Hematopoietic multipotent progenitor cell (in vitro differentiated cells): ENCODE measurements around the gene BAIAP3. TPM values are rescaled to one million over a fixed set of nuclear protein-coding genes. Genes with fewer than 3 reads are reported as not detected.

Experiments used
- DNase-seq, 3 donors: peaks; one replicate each; pipeline ENCODE4 v3.0.0-alpha.2; 2011 to 2015; ENCODE audit warnings: low read depth in 2 of 3, low spot score in 2 of 3
- total RNA-seq: library from RNA; depleted of rRNA; stranded (reverse); fragments of >200 nt; gene quantifications from one replicate; pipeline ENCODE4 v1.2.3, GENCODE V29; 2012

BAIAP3 gene
- total RNA-seq, 1 donor: 27.7 TPM

DNA sequence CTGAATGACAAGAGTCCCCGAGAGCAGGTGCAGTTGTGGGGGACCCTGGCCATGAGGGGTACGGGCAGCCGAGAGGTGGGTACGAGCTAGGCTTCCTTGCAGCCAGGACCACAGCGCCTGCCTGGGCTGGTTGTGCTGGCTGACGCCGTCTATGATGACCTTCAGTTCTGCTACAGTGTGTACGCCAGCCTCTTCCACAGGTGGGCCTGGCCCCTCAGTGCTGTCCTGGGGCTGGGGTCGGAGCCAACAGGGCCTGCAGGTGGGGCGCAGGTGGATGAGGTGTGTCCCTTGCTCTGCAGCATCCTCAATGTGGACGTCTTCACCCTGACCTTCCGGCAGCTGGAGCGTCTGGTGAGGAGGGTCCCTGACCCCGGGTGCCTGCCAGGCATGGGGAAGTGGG lies 11.1 kb downstream of the BAIAP3 start:
- DNase-seq: no peak

DNA sequence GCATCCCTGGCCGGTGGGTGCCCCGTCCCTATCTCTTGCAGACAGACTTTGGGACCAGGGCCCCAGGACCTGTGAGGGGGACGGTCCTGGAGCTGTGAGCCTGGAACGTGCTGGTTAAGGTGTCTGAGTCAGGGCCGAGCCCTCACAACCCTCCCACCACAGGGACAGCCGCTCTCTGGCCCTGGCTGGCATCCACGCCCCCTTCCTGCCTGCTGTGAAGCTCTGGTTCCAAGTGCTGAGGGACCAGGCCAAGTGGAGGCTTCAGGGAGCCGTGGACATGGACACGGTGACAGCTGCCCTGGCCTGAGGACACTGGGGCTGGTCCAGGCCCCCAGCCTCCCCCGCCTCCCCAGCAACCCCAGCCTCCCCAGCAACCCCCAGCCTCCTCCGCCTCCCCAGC lies 11.6 kb downstream of the BAIAP3 start:
- DNase-seq: no peak

DNA sequence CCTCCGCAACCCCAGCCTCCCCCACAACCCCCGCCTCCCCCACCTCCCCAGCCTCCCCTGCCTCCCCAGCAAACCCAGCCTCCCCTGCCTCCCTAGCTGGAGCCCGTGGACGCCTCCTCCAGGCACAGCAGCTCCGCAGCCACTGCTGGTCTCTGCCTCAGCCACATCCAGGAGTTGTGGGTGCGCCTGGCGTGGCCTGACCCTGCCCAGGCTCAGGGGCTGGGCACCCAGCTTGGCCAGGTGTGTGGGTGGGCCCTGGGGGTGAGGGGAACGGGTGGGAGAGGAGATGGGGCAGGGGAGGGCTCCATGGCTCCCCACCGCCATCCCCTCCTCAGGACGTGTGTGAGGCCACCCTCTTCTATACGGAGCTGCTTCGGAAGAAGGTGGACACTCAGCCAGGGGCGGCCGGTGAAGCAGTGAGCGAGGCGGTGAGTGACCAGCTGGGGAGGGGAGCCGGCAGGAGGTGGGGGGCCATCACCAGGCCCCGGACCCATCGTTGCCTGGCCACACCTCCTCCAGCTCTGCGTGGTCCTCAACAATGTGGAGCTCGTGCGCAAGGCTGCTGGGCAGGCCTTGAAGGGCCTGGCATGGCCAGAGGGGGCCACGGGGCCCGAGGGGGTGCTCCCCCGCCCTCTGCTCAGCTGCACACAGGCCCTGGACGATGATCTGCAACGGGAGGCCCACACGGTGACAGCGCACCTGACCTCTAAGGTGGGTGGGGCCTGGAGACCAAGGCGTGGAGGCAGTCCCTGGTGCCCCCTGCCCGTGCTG lies 12.4 kb downstream of the BAIAP3 start:
- DNase-seq: no peak

DNA sequence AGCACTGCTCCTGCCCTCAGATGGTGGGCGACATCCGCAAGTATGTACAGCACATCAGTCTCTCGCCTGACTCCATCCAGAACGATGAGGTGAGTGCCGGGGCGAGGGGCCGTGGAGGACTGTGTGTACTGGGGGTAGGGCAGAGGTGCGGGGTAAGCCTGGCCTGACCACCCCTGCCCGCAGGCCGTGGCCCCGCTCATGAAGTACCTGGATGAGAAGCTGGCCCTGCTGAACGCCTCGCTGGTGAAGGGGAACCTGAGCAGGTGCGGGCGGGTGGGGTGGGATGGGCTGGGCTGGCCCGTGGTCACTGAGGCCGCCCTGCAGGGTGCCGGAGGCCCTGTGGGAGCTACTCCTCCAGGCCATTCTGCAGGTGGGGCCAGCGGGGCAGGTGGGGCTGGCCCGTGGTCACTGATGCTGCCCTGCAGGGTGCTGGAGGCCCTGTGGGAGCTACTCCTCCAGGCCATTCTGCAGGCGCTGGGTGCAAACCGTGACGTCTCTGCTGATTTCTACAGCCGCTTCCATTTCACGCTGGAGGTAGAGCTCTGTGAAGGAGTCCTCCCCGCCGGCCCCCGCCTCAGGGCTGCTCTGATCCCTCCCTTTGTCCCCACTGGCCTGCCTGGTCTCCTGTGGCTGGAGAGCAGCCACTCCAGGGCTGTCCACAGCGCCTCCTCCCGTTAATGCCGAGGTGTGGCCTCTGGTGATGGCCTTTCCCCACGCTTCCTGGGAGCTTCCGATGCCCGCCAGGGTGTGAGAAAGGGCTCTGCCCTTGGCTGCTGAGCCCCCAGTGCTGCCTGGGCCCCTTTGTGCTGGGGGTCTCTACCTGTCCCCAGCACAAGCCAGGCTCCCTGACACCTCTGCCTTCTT lies 13.2 kb downstream of the BAIAP3 start:
- DNase-seq: no peak

DNA sequence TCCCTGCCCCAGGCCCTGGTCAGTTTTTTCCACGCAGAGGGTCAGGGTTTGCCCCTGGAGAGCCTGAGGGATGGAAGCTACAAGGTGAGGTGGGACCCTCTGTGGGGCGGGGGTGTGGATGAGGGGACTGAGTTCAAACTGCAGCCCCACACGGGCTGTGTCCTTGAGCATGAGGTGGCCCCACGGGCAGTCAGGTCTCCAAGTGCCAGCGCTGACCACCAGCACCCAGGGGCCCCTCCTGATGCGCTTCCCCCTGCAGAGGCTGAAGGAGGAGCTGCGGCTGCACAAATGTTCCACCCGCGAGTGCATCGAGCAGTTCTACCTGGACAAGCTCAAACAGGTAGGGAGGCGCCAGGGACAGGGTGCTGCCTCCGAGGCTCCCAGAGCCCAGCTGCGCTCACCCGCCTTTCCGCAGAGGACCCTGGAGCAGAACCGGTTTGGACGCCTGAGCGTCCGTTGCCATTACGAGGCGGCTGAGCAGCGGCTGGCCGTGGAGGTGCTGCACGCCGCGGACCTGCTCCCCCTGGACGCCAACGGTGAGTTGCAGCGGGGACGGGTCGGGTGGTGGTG lies 13.9 kb downstream of the BAIAP3 start:
- DNase-seq: no peak

DNA sequence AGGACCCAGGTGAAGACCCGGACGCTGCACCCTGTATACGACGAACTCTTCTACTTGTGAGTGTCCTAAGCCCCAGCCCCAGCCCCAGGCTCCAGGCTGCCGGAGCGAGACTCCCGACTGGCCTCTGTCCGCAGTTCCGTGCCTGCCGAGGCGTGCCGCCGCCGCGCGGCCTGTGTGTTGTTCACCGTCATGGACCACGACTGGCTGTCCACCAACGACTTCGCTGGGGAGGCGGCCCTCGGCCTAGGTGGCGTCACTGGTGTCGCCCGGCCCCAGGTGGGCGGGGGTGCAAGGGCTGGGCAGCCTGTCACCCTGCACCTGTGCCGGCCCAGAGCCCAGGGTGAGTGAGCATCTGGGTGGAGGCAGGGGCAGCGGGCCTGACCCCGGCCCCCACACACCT lies 14.5 kb downstream of the BAIAP3 start:
- no peak for DNase-seq

DNA sequence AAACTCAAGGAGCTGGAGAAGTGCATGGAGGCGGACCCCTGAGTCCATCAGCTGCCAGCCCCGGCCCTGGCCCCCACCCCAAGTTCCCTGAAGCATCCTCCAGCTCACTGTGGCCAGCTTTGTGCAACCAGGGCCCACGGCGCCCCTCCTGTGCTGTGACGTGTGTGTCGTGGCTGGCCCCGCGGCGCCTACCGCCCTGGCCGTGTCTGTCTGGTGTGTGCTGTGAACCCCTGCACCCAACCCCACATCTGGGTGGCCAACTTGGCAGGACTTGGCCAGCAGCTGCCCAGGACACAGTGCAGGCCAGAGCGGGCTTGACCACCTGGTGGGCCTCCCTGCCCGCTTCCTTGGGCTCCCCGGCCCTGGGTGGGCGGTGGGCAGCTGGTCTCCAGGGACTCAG lies 15.0 kb downstream of the BAIAP3 start:
- no peak for DNase-seq

DNA sequence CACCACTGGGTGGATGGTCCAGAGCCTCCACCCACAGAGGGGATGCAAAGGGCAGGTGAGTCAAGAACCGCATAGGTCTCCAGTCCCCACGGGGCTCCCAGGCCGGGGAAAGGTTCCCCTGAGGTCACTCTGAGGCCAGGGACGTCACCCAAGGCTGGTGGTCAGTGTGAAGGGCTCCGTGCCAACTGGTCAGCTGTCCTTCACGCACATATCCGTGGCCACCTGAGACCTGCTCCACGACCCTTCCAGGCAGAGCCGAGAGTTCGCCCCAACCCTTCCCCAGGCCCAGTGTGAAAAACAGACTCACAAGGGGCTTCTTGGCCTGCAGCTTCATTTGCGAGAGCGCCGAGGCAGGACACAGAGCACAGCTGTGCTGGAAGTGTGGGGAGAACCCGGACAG lies 15.5 kb downstream of the BAIAP3 start:
- DNase-seq: no peak

DNA sequence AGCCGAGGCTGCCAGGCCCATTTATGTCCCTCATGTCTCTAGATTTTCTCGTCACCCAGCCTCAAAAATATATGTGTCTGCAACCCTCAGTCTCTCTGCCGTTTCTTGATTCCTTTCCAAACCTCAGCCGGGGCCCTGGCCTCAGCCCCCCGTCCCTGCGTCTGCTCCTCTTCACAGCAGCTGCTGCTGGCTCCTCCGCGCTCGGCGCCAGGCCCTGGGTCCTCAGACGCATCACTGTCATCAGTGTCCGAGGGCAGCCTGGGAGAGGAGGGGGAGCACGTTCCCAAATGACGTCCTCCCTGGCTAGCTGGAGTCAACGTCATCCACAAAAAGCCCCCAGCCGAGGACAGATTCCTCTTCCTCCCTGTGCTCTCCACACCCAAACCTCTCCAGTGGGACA lies 15.9 kb downstream of the BAIAP3 start:
- no peak for DNase-seq

DNA sequence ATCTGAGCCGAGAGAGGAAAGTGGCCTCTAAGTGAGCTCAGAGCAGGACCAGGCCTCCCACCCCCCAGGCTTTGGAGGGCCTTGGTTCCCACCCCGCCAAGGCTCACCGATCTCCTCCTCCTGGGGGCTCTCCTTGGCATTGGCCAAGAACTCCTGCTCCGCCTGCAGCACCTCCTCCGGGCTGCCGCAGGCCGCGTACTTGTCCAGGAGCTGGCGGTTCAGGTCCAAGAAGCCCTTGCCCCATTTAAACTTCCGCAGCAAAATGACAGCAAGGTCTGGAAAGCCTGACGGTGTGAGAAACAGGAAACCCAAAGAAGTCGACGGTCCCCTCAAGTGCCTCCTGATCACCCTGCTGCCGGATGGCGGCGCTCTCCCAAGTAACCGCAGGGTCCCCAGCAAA lies 16.5 kb downstream of the BAIAP3 start:
- DNase-seq: no peak

DNA sequence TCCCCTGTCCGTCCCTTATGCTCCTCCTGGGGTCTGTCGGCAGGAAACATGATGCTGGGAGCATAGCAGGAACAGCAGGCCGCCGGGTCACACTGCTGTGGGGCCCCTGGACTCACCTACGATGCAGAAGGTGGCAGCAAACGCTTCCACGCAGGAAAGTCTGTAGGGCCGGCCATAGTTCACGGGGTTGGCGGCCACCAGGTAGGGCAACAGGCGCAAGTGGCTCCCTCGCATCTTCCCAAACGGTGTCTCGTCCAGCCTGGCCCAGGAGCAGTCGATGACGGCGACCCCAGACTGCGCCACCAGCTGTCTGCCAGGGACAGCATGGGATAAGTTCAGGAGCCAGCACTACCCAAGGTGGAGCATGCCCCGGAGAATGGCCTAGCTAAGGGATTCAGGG lies 17.2 kb downstream of the BAIAP3 start:
- DNase-seq: no peak

DNA sequence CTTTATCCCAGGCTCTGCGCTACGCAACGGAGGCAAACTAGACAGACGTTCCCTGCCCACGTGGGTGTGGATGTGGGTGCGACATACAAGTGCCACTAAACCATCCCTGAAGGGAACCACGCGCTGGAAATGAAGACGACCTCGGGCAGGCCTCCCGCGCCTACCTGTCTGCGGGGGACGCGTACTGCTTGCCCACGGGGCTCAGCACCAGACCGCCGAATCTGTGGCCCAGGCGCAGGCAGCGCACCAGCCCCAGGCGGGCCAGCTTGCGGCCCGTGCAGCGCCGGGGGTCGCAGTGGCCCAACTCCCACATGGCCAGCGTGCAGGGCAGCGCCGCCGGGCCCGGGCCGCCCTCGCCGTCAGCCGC lies 17.8 kb downstream of the BAIAP3 start:
- no peak for DNase-seq

DNA sequence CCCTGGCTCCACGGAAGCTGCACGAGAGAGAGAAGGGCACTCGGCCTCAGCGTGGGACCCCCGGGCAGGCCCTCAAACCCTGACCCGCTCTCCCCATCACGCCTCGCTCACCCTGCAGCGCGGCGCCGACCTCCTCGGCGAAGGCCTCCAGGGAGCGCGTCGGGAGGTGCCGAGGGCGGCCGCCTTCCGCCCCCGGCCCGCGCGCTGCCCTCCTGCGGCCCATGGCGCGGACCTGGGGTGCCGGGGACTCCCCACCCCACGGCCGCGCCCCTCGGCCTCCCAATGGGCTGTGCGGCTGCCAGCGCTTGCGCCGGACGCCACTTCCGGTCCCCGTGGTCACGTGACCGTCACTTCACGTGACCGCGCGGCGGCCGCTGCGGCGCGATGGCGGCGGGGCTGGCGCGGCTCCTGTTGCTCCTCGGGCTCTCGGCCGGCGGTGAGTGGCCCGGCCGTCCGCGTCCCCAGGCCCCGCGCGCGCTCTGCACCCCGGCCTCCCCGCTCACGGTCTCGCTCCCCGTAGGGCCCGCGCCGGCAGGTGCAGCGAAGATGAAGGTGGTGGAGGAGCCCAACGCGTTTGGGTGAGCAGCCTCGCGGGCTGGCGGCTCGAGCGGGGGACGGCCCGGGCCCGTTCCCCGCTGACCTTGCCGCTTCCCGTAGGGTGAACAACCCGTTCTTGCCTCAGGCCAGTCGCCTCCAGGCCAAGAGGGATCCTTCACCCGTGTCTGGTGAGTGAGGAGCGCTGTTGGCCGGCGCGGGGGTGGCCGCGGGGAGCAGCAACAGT lies 18.3 kb downstream of the BAIAP3 start, which contains the start of the genes GNPTG and TSR3:
GNPTG (plus strand) TSS at position 350 of the 781 bp plus-strand sequence; CDS start at position 385, 35 bp downstream.
TSR3 (minus strand) TSS at position 297 of the 781 bp plus-strand sequence; CDS start at position 223, 74 bp downstream.
- DNase-seq: peak; percentile 85 to 89 (median 88)

DNA sequence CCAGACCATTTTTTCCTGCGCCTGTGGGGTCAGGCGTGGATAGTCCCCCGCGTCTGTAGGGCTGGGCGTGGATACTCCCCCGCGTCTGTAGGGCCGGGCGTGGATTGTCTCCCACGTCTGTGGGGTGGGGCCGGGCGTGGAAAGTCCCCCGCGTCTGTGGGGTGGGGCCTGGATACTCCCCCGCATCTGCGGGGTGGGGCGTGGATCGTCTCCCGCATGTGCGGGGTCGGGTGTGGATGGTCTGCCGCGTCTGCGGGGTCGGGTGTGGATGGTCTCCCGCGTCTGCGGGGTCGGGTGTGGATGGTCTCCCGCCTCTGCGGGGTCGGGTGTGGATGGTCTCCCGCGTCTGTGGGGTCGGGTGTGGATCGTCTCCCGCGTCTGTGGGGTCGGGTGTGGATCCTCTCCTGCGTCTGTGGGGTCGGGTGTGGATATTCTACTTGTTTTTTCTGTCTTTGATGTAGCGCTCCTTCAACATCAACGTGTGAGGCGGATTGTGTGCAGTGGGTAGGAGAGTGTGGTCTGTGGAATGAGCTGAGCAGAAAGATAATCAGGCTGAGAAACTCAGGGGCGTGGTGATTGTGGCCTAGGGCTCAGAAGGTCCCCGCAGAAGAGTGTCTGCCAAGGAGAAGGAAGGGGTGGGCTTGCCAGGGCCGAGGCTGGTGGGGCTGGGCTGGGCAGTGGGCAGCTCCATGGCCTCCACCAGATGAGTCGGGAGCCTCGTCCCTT lies 21.5 kb downstream of the BAIAP3 start:
- no peak for DNase-seq

DNA sequence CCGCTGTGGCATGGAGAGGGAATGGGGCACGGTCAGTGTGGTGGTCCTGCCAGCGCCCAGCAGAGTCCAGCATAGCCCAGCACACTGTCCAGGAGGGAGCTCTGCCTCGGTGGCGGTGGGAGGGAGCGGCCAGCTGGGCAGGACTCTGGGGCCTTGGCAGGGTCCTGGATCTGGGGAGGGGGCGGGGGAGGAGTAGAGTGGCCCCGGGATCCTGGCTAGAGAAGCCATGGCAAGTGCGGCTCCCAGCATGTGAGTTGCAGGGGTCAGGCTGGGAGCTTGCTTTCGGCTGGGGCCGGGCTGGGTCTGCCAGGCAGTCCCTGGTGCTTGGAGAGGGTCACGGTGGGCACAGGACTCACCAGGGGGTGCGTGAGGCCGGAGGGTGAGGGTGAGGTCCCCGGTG lies 22.1 kb downstream of the BAIAP3 start:
- no peak for DNase-seq

DNA sequence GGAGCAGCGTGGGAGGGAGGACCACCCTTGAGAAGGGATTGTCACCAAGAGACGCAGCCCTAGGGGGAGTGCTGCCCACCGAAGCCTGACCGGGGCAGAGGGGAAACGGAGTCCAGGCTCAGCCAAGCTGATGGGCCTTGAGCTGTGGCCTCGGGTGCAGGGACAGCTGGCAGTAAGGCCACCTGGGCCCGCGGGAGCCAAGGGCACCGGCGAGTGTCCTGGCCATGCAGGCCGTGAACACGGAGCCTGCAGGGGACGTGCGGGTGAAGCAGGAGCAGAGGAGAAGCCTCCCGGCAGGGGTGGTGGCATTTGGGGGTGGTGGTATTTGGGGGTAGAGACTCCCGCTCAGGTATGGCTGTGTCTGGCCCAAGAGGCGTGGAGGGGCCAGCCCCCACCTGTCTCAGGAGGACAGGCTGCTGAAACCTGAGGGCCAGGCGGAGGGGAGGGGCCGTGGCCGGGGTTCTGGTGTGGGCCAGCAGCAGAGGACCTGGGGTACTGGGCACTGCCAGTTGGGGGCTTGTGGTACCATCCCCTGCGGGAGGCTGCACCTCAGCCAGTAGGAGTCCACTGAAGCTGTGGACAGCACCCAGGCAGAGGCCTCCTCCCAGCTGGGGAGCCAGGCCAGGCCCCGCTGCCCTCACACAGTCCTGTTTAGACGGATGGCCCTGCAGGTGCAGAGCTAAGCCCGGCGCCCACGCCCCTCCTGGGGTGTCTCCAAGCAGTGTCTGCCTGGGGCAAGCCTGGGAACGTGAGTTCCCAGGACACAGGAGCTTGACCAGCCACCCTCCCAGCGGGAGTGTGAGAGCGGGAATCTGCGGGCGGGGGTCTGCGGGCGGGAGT lies 22.8 kb downstream of the BAIAP3 start:
- no peak for DNase-seq

DNA sequence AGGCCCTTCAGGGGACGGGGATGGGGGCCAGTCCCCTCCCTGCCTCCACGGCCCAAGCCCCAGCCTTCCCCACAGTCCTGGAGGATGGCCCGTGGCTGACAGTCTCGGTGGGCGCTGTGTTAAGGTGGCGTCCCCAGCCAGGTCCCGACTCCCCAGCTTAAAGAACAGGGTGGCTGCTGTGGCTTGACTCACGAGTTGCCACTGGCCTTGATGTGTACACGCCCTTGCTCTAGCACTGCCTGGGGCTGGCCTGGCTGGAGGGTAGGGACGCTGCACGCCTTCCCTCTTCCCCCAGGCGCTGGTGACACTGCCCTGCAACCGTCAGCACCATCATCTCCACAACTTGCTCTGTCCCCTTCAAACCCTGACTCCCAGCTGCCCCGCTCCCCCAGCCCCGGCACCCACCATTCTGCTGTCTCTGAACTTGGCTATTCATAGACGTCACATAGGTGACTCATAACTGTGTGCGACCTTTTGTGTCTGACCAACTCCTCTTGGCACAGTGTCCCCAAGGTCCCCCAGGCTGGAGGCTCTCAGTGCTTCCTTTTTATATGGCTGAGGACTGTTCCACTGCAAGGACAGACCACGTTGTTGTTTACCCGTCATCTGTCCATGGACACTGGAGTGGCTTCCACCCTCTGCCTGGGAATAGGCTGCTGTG lies 24.6 kb downstream of the BAIAP3 start:
- no peak for DNase-seq

DNA sequence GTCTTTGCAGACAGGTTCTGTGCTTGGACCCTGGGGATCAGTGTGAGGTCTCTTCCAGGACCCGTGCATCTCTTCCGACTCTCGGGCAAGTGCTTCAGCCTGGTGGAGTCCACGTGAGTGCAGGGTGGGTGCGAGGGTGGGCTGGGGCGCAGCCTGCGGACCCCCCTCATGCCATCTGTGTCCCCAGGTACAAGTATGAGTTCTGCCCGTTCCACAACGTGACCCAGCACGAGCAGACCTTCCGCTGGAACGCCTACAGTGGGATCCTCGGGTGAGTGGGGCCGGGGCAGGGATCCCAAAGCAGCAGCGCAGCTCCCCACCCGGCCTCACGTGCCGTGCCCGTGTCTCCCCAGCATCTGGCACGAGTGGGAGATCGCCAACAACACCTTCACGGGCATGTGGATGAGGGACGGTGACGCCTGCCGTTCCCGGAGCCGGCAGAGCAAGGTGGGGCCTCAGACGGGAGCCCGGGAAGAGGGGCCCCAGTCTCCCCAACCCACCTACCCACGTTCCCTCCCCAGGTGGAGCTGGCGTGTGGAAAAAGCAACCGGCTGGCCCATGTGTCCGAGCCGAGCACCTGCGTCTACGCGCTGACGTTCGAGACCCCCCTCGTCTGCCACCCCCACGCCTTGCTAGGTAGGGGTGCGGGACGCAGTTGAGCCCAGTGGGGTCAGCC lies 28.4 kb downstream of the BAIAP3 start:
- no peak for DNase-seq
